Activated CD8-positive, alpha-beta memory T cell treated with anti-CD3 and anti-CD28 coated beads for 1 hour (primary cell): ENCODE measurements around the gene CCDC14.
"Not testable (repeated sequence)": the region's sequence is repeated elsewhere in the genome, so short reads cannot be mapped to it uniquely, and the experiment has no call there.

Experiments used
- DNase-seq, 2 donors: peaks; one replicate each; pipeline ENCODE4 v3.0.0-alpha.2; 2020; ENCODE audit warnings: low read depth in 1 of 2; ENCODE audit errors: extremely low read depth in 1 of 2

Gene CCDC14

DNA sequence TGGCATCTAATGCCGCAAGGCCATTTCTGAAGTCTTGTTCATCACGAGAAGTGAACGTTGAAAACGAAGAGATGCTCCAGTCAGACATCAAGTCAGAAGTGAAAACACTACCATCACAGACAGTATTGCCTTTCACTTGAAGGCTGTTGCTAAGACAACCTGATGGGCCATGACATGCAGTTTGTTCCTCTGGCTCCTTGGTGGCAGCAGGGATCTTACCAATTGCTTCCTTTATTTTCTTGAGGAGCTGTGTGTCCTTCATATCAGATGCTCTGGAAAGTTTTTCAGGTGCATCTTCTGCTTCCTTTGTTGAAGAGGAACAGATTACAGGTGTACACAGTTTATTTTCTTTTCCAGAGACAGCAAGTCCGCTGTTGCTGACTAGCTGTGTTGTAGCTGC, 46.2 kb downstream of the CCDC14 start:
- DNase-seq, result no peak

DNA sequence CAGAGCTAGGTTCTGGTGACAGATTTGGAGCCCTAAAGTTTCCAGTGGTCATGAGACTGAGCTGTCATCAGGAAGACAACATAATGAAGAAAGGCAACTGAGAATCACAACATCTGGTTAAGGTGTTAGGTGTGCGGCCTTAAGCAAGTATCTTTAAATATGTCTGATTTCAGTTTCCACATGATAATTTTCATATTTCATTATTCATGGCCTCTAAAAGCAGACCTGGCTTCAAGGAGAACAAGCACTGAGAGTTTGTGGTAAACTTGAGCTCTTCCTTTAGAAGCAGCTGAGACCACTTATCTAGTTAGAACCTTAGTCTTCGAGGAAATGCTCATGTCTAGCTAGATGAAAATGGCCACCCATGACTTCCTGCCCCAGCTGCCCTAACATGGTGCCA, 51.2 kb downstream of the CCDC14 start:
- DNase-seq, result no peak

- DNase-seq, result no peak
Observed at GRCh38 chr3:123907720-123908119, 53.3 kb downstream of the CCDC14 start.

DNA sequence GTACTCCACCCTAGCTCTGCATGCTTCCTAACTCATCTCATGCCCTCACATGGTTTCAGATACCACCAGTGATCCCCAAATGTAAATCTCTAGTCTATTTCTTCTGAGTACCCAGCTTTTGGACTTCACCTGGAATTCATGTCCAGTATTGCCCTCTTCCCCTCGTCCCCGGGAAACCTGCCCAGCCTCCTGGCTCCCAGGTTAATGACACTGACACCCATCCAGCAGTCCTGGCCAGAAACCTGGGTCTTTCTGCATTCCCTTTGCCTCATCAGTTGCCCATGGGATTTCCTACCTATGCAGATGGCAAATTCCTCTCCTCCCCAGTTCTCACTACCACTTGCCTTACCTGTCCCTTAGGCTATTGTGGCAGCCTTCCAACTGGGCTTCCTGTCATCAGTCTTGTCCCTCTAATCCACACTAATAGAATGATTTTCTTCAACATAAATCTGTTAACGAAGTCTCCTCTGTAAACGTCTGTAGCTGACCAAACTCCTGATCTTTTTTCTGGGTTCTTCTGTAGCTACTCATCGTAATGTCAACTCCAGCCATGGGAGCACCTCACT, 61.6 kb downstream of the CCDC14 start:
- DNase-seq, result no peak

GRCh38 chr3:123893012-123893411, 68.0 kb downstream of the CCDC14 start:
- DNase-seq, result no peak

GRCh38 chr3:123892195-123892594, 68.8 kb downstream of the CCDC14 start:
- DNase-seq, result no peak

DNA sequence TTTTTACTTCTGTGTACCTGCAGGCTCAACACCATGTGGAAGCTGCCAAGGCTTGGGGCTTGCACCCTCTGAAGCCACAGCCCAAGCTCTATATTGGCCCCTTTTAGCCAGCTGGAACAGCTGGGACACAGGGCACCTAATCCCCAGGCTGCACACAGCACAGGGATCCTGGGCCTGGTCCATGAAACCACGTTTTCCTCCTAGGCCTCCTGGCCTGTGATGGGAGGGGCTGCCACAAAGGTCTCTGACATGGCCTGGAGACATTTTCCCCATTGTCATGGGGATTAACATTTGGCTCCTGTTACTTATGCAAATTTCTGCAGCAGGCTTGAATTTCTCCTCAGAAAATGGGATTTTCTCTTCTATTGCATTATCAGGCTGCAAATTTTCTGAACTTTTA, 70.0 kb downstream of the CCDC14 start:
- DNase-seq, result not testable (repeated sequence)

- not testable (repeated sequence) for DNase-seq
Observed at GRCh38 chr3:123890162-123890561, 70.9 kb downstream of the CCDC14 start.

DNA sequence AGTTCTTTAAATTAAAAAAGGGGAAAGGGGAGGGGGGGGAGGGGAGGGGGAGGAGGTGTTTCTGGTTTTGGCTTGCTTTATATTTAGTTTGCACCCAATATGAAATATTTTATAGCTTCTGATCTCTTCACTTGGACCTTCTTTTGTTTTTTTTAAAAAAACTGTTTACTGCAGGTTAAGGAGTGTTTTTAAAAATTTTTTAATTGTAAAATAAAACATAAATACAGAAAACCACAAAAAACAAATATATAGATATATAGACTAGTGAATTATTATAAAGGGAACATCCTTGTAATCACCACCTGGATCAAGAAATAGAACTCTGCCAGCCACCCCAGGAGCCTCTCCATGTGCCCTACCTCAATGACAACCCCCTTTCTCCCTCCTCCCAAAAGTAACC, 76.0 kb downstream of the CCDC14 start:
- no peak for DNase-seq

GRCh38 chr3:123884203-123884831, 76.7 kb downstream of the CCDC14 start, which contains the start of gene MYLK:
MYLK (minus strand) TSS chr3:123884332; CDS start chr3:123793841, 90,491 bp downstream.
- no peak for DNase-seq

DNA sequence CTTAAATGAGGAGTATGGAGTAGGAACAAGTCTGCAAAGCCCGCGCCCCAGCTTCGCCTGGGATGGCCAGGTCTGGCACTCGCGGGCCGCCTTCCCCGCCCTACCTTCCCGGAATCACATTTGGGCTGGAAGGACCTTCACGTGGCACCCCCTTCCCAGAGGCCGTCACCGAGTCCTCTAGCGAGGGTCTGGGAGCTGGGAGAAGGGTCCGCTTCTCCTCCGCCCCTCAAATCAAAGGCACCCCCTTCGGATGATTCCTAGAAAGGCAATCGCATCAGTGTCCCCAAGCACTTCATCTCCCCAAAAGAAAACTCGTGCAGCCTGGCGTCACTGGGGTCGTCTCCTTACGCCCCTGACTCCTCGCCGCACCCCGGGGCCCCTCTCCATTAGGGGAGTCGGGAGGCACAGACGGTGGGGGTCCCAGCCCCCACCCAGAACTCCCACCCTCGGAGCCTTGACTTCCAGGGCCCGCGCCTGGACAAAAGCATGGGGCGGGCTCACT, 77.3 kb downstream of the CCDC14 start:
- DNase-seq, result no peak

- DNase-seq, result no peak
Observed at GRCh38 chr3:123883111-123883510, 77.9 kb downstream of the CCDC14 start.

DNA sequence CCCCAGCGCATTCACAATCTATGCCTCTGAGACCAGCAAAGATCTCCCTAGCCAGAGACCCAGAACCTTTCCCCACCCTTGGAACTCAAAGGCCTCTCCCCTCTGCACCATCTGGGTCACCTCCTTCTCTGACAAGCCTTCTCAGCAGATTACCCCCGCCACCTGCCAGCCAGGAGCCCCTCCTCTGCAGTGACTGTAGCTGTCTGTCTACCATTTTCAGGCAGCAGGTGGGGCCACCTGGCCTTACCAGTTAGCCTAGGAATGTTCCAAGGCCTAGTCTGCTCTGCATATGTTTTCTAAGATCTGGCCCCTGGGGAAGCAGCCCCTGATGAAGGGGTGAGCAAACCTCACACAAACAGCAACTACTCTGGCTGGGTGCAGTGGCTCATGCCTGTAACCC, 79.3 kb downstream of the CCDC14 start:
- DNase-seq, result no peak

GRCh38 chr3:123880998-123881561, 79.9 kb downstream of the CCDC14 start:
- no peak for DNase-seq

GRCh38 chr3:123878807-123879206, 82.2 kb downstream of the CCDC14 start:
- no peak for DNase-seq

DNA sequence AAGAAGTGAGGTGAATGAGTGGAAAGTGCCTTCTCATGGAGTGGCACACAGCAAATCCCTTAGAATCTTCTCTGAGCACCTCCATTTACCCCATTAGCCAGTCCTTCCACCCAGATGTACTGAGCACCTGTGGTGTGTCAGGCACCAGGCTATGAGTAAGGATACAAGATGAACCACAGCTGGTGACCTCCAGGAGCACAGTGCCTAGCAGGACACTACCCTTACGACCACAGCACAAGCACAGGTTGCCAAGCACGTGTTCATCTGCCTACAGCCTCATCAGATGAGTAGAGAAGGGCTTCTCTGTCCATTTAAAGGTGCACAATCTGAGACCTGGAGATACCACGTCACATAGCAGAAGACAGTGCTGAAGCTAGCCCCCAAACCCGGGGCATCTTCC, 83.1 kb downstream of the CCDC14 start:
- no peak for DNase-seq

DNA sequence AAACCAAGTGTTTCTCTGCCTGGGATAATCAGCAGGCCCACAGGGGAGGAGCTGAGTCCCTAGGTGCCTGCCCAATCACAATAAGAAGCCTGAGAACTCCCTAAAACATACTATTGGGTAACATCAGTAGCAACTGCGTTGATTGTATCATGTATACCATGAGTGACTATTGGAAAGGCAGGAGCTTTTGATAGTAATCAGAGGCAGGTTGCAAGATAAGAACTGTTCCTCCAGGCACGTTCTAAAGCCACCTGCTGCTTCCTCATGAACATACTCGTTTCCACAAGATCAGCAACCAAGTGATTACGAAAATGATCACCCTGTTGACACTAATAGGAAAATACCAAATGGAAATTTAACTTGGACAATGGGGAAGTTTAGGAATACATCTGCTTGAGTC, 83.6 kb downstream of the CCDC14 start:
- DNase-seq, result no peak

DNA sequence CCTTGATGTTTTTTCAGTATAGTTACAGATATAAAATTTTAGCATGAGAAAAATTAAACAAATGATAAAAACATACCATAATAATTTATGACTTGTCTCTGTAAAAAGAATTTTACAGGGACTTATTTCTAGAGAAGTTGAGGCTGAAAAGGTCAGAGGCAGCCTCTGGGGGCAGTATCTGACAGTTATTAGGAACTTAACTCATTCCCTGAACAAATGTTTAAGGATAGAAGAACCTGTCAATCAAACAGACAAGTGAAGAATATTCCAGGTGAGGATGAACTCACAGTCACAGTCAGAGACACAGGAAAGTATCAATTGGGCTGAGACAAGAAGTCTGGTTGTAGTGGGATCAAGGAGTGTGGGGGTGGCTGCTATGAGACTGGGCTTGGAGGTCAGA, 84.2 kb downstream of the CCDC14 start:
- DNase-seq, result no peak

DNA sequence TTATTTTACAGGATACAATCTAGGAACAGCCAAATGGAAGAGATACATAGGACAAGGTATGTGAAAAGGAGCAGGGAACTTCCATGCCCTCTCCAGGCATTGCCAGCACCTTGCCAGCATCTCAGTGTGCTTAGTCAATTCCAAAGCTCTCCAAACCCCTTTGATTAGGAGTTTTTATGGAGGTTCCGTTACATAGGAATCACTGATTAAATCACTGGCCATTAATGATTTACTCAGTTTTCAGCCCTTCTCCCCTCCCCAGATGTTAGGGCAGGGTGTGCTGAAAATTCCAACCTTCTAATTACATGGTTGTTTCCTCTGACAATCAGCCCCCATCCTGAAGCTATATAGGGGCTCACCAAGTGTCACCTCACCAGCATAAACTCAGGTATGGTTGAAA, 88.4 kb downstream of the CCDC14 start:
- DNase-seq, result no peak

GRCh38 chr3:123871946-123872345, 89.1 kb downstream of the CCDC14 start:
- no peak for DNase-seq

- no peak for DNase-seq
Observed at GRCh38 chr3:123870033-123870432, 91.0 kb downstream of the CCDC14 start.

GRCh38 chr3:123869165-123869564, 91.9 kb downstream of the CCDC14 start:
- DNase-seq, result no peak
